ENCODE results near the gene FAM163B. TPM values are rescaled to one million over a fixed set of nuclear protein-coding genes. Genes with fewer than 3 reads are reported as not detected.

The FAM163B gene
- total RNA-seq: not detected

GRCh38 chr9:133609311-133610098 lies at the start of gene FAM163B:
FAM163B (minus strand) TSS chr9:133609389; CDS start chr9:133580223, 29,166 bp downstream.
- H3K9ac ChIP-seq (ENCODE audit: low read depth in 1 of 3, low read length in 3 of 3): no peak within 1 kb of the TSS
- H3K4me1 ChIP-seq (ENCODE audit: control insufficient read depth in 3 of 3, insufficient read depth in 3 of 3, low read length in 3 of 3): no peaks in the 10 kb centered on the region
- H3K27me3 ChIP-seq (ENCODE audit: control insufficient read depth in 3 of 3, insufficient read depth in 3 of 3, low read length in 3 of 3): peaks cover 79 to 93% (median 83%) of the 10 kb centered on the region in 3 donors
- no peak within 1 kb of the TSS for H3K27ac ChIP-seq (ENCODE audit: low read depth, low read length)
- H3K36me3 ChIP-seq (ENCODE audit: control insufficient read depth in 3 of 3, insufficient read depth in 3 of 3, low read length in 3 of 3): no peaks in the 10 kb centered on the region
- no peak within 1 kb of the TSS for H3K4me3 ChIP-seq (ENCODE audit: low read length in 3 of 3)
- no peaks in the 10 kb centered on the region for H3K9me3 ChIP-seq (ENCODE audit: control insufficient read depth in 3 of 3, low read length in 3 of 3)

- Histone ChIP-seq H3K27me3 (ENCODE audit: control insufficient read depth in 3 of 3, insufficient read depth in 3 of 3, low read length in 3 of 3) (peaks cover 65 to 87% (median 76%) of the 10 kb centered on the region in 3 donors), H3K4me1 (ENCODE audit: control insufficient read depth in 3 of 3, insufficient read depth in 3 of 3, low read length in 3 of 3) (peaks cover 7 to 17% (median 14%) of the 10 kb centered on the region in 3 donors), H3K36me3 (ENCODE audit: control insufficient read depth in 3 of 3, insufficient read depth in 3 of 3, low read length in 3 of 3) (no peaks in the 10 kb centered on the region), H3K4me3 (ENCODE audit: low read length in 3 of 3) (no peak overlapping the region), H3K9me3 (ENCODE audit: control insufficient read depth in 3 of 3, low read length in 3 of 3) (no peaks in the 10 kb centered on the region), H3K27ac (ENCODE audit: low read depth, low read length) (no peak overlapping the region), H3K9ac (ENCODE audit: low read depth in 1 of 3, low read length in 3 of 3) (no peak overlapping the region)
Observed at GRCh38 chr9:133657120-133657661, 48.0 kb upstream of the FAM163B start.

- H3K27ac ChIP-seq (ENCODE audit: low read depth, low read length): no peak overlapping the region
- H3K9ac ChIP-seq (ENCODE audit: low read depth in 1 of 3, low read length in 3 of 3): no peak overlapping the region
- no peaks in the 10 kb centered on the region for H3K9me3 ChIP-seq (ENCODE audit: control insufficient read depth in 3 of 3, low read length in 3 of 3)
- peaks cover 7 to 17% (median 14%) of the 10 kb centered on the region in 3 donors for H3K4me1 ChIP-seq (ENCODE audit: control insufficient read depth in 3 of 3, insufficient read depth in 3 of 3, low read length in 3 of 3)
- H3K36me3 ChIP-seq (ENCODE audit: control insufficient read depth in 3 of 3, insufficient read depth in 3 of 3, low read length in 3 of 3): no peaks in the 10 kb centered on the region
- H3K27me3 ChIP-seq (ENCODE audit: control insufficient read depth in 3 of 3, insufficient read depth in 3 of 3, low read length in 3 of 3): peaks cover 65 to 85% (median 72%) of the 10 kb centered on the region in 3 donors
- H3K4me3 ChIP-seq (ENCODE audit: low read length in 3 of 3): no peak overlapping the region
Observed at GRCh38 chr9:133656211-133657119, 47.3 kb upstream of the FAM163B start.

- H3K9ac ChIP-seq (ENCODE audit: low read depth in 1 of 3, low read length in 3 of 3): no peak overlapping the region
- H3K27me3 ChIP-seq (ENCODE audit: control insufficient read depth in 3 of 3, insufficient read depth in 3 of 3, low read length in 3 of 3): peaks cover 62 to 88% (median 74%) of the 10 kb centered on the region in 3 donors
- no peak overlapping the region for H3K27ac ChIP-seq (ENCODE audit: low read depth, low read length)
- no peak overlapping the region for H3K4me3 ChIP-seq (ENCODE audit: low read length in 3 of 3)
- H3K36me3 ChIP-seq (ENCODE audit: control insufficient read depth in 3 of 3, insufficient read depth in 3 of 3, low read length in 3 of 3): no peaks in the 10 kb centered on the region
- H3K4me1 ChIP-seq (ENCODE audit: control insufficient read depth in 3 of 3, insufficient read depth in 3 of 3, low read length in 3 of 3): peaks cover 7 to 17% (median 14%) of the 10 kb centered on the region in 3 donors
- no peaks in the 10 kb centered on the region for H3K9me3 ChIP-seq (ENCODE audit: control insufficient read depth in 3 of 3, low read length in 3 of 3)
Observed at GRCh38 chr9:133655701-133656100, 46.5 kb upstream of the FAM163B start.

GRCh38 chr9:133654736-133655657 lies 45.8 kb upstream of the FAM163B start:
- Histone ChIP-seq H3K27me3 (ENCODE audit: control insufficient read depth in 3 of 3, insufficient read depth in 3 of 3, low read length in 3 of 3) (peaks cover 60 to 85% (median 67%) of the 10 kb centered on the region in 3 donors), H3K36me3 (ENCODE audit: control insufficient read depth in 3 of 3, insufficient read depth in 3 of 3, low read length in 3 of 3) (no peaks in the 10 kb centered on the region), H3K4me1 (ENCODE audit: control insufficient read depth in 3 of 3, insufficient read depth in 3 of 3, low read length in 3 of 3) (peaks cover 7 to 17% (median 14%) of the 10 kb centered on the region in 3 donors), H3K9me3 (ENCODE audit: control insufficient read depth in 3 of 3, low read length in 3 of 3) (no peaks in the 10 kb centered on the region), H3K27ac (ENCODE audit: low read depth, low read length) (no peak overlapping the region), H3K9ac (ENCODE audit: low read depth in 1 of 3, low read length in 3 of 3) (no peak overlapping the region), H3K4me3 (ENCODE audit: low read length in 3 of 3) (no peak overlapping the region)

- Histone ChIP-seq H3K27me3 (ENCODE audit: control insufficient read depth in 3 of 3, insufficient read depth in 3 of 3, low read length in 3 of 3) (peaks cover 48 to 83% (median 61%) of the 10 kb centered on the region in 3 donors), H3K4me1 (ENCODE audit: control insufficient read depth in 3 of 3, insufficient read depth in 3 of 3, low read length in 3 of 3) (peaks cover 5 to 8% (median 7%) of the 10 kb centered on the region in 3 donors), H3K9me3 (ENCODE audit: control insufficient read depth in 3 of 3, low read length in 3 of 3) (no peaks in the 10 kb centered on the region), H3K9ac (ENCODE audit: low read depth in 1 of 3, low read length in 3 of 3) (no peak overlapping the region), H3K4me3 (ENCODE audit: low read length in 3 of 3) (no peak overlapping the region), H3K36me3 (ENCODE audit: control insufficient read depth in 3 of 3, insufficient read depth in 3 of 3, low read length in 3 of 3) (no peaks in the 10 kb centered on the region), H3K27ac (ENCODE audit: low read depth, low read length) (no peak overlapping the region)
Observed at GRCh38 chr9:133653638-133654037, 44.4 kb upstream of the FAM163B start.

GRCh38 chr9:133650026-133650425 lies 40.8 kb upstream of the FAM163B start:
- H3K36me3 ChIP-seq (ENCODE audit: control insufficient read depth in 3 of 3, insufficient read depth in 3 of 3, low read length in 3 of 3): no peaks in the 10 kb centered on the region
- no peak overlapping the region for H3K27ac ChIP-seq (ENCODE audit: low read depth, low read length)
- no peaks in the 10 kb centered on the region for H3K9me3 ChIP-seq (ENCODE audit: control insufficient read depth in 3 of 3, low read length in 3 of 3)
- no peak overlapping the region for H3K9ac ChIP-seq (ENCODE audit: low read depth in 1 of 3, low read length in 3 of 3)
- no peak overlapping the region for H3K4me3 ChIP-seq (ENCODE audit: low read length in 3 of 3)
- peaks cover 21 to 67% (median 58%) of the 10 kb centered on the region in 3 donors for H3K27me3 ChIP-seq (ENCODE audit: control insufficient read depth in 3 of 3, insufficient read depth in 3 of 3, low read length in 3 of 3)
- H3K4me1 ChIP-seq (ENCODE audit: control insufficient read depth in 3 of 3, insufficient read depth in 3 of 3, low read length in 3 of 3): no peaks in the 10 kb centered on the region

GRCh38 chr9:133649194-133649593 lies 40.0 kb upstream of the FAM163B start:
- Histone ChIP-seq H3K27ac (ENCODE audit: low read depth, low read length) (no peak overlapping the region), H3K9ac (ENCODE audit: low read depth in 1 of 3, low read length in 3 of 3) (no peak overlapping the region), H3K27me3 (ENCODE audit: control insufficient read depth in 3 of 3, insufficient read depth in 3 of 3, low read length in 3 of 3) (peaks cover 18 to 63% (median 54%) of the 10 kb centered on the region in 3 donors), H3K4me3 (ENCODE audit: low read length in 3 of 3) (no peak overlapping the region), H3K36me3 (ENCODE audit: control insufficient read depth in 3 of 3, insufficient read depth in 3 of 3, low read length in 3 of 3) (no peaks in the 10 kb centered on the region), H3K9me3 (ENCODE audit: control insufficient read depth in 3 of 3, low read length in 3 of 3) (no peaks in the 10 kb centered on the region), H3K4me1 (ENCODE audit: control insufficient read depth in 3 of 3, insufficient read depth in 3 of 3, low read length in 3 of 3) (no peaks in the 10 kb centered on the region)
